ENCODE data around the gene AKNAD1.

AKNAD1 gene

DNA sequence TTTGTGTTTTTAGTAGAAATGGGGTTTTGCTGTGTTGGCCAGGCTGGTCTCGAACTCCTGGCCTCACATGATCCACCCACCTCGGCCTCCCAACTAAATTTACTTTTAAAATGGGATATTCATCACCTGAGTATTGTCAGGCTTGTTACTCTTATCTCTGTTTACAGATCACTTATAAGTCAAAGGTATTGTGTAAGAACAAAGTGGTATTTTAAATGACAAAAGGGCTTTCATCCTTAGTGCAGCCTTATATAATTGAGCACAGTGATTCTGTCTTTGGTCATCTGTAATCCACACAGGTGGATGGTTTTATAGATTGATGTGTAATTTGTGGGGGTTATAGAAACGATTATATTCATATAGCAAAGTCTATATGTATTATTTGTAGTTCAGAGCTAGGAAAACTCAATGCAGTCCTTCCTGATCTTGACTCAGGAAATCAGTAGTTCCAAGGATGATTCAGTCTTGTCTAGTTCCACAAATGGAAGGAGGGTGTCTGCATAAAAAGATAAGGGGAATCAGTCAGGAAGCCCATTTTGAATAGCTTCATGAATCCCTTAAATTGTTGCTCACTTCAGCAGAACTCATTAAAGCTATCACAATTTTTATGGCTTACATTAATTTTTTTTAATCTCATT is 75.8 kb downstream of the AKNAD1 start:
- Histone ChIP-seq H3K4me1 (ENCODE audit: control insufficient read depth, insufficient read depth, low read length) (no peaks in the 10 kb centered on the region), H3K36me3 (ENCODE audit: control insufficient read depth in 2 of 2, insufficient read depth in 1 of 2, low read length in 2 of 2) (peaks cover 3 to 79% of the 10 kb centered on the region in 2 experiments; a peak in 2 of 3 replicates), H3K27ac (ENCODE audit: extremely low read depth, low read depth, low read length) (no peak overlapping the region), H3K4me3 (ENCODE audit: low read depth, low read length) (no peak overlapping the region), H3K9me3 (ENCODE audit: control insufficient read depth, insufficient read depth, low read depth, low read length) (no peaks in the 10 kb centered on the region)
- CTCF ChIA-PET, result no interaction called here
- POLR2A ChIA-PET, result no interaction called here
- TF ChIP-seq SCRT2 (tag by site-specific recombination; IDR thresholded peaks at IDR 0.05) (no peak), ZNF488 (tag by site-specific recombination; IDR thresholded peaks at IDR 0.05) (no peak), EGR2 (tag by site-specific recombination; IDR thresholded peaks at IDR 0.05; ENCODE audit: low read depth) (no peak), ZNF354C (tag by site-specific recombination; IDR thresholded peaks at IDR 0.05; ENCODE audit: borderline replicate concordance, low read depth) (no peak), ZFP41 (tag by site-specific recombination; IDR thresholded peaks at IDR 0.05; ENCODE audit: borderline replicate concordance) (no peak), SP3 (tag by site-specific recombination; IDR thresholded peaks at IDR 0.05) (no peak), ZNF169 (tag by site-specific recombination; IDR thresholded peaks at IDR 0.05) (no peak), HIC1 (tag by site-specific recombination; IDR thresholded peaks at IDR 0.05) (no peak), ZNF391 (tag by site-specific recombination; IDR thresholded peaks at IDR 0.05; ENCODE audit: borderline replicate concordance, low read depth) (no peak)

DNA sequence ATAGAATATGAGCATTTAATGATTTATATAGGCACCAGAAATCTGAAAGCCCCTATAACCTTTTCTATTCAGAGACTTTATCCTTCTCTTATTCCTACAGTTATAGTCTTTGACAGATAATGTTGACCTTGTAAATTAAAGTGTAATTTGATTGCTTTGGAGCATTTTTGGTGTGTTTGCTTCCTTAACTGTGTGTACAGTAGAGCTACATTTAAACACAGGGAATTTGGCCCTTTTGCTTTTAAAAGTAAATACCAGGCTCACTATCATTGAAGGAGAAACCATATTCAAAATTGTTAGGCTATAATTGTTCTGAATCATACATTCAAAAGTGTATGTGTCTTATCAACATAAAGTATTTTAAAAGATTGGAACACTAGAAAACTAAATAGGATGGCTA is 77.4 kb downstream of the AKNAD1 start:
- CTCF ChIA-PET, result no interaction called here
- POLR2A ChIA-PET, result no interaction called here
- Histone ChIP-seq H3K27ac (ENCODE audit: extremely low read depth, low read depth, low read length) (no peak overlapping the region), H3K4me1 (ENCODE audit: control insufficient read depth, insufficient read depth, low read length) (no peaks in the 10 kb centered on the region), H3K9me3 (ENCODE audit: control insufficient read depth, insufficient read depth, low read depth, low read length) (no peaks in the 10 kb centered on the region), H3K36me3 (ENCODE audit: control insufficient read depth in 2 of 2, insufficient read depth in 1 of 2, low read length in 2 of 2) (peaks cover 6 to 71% of the 10 kb centered on the region in 2 experiments), H3K4me3 (ENCODE audit: low read depth, low read length) (no peak overlapping the region)
- no peak for TF ChIP-seq ZNF548 (tag by site-specific recombination; IDR thresholded peaks at IDR 0.05)
- TF ChIP-seq ZNF221 (tag by site-specific recombination; IDR thresholded peaks at IDR 0.05; ENCODE audit: borderline replicate concordance), result no peak
- TF ChIP-seq ZNF416 (tag by site-specific recombination; IDR thresholded peaks at IDR 0.05), result no peak
- TF ChIP-seq ZNF600 (tag by site-specific recombination; IDR thresholded peaks at IDR 0.05), result no peak
- TF ChIP-seq INSM2 (tag by site-specific recombination; IDR thresholded peaks at IDR 0.05), result no peak
- TF ChIP-seq ZNF561 (tag by site-specific recombination; IDR thresholded peaks at IDR 0.05; ENCODE audit: borderline replicate concordance), result no peak
- TF ChIP-seq ZNF670 (tag by site-specific recombination; IDR thresholded peaks at IDR 0.05; ENCODE audit: low read depth), result no peak

DNA sequence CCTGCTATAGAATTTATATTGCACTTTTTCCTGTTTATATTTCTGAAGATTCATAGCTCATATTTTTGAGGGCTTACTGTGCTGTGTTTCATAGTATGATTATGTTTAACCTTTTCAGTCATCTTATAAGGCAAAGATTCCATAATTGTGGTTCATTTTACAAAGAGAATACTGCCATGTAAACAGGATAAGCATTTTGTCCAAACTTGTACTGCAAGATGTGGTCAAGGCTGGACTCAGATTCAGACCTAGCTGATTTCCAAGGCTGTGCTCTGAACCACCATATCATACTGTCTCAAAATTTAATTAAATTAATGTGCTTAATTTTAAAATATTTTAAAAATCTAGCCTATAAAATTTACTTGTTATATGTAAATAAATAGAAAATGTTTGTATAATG is 79.1 kb downstream of the AKNAD1 start:
- H3K9me3 ChIP-seq (ENCODE audit: control insufficient read depth, insufficient read depth, low read depth, low read length), result no peaks in the 10 kb centered on the region
- no peak overlapping the region for H3K4me3 ChIP-seq (ENCODE audit: low read depth, low read length)
- ChIA-PET POLR2A (no interaction called here), CTCF (no interaction called here)
- H3K4me1 ChIP-seq (ENCODE audit: control insufficient read depth, insufficient read depth, low read length), result no peaks in the 10 kb centered on the region
- no peak overlapping the region for H3K27ac ChIP-seq (ENCODE audit: extremely low read depth, low read depth, low read length)
- H3K36me3 ChIP-seq (ENCODE audit: control insufficient read depth in 2 of 2, insufficient read depth in 1 of 2, low read length in 2 of 2), result peaks cover 7 to 70% of the 10 kb centered on the region in 2 experiments
- no peak for TF ChIP-seq GLI4 (tag by site-specific recombination; IDR thresholded peaks at IDR 0.05)
- TF ChIP-seq, protein P1, sequence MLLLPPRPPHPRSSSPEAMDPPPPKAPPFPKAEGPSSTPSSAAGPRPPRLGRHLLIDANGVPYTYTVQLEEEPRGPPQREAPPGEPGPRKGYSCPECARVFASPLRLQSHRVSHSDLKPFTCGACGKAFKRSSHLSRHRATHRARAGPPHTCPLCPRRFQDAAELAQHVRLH (tag by site-specific recombination; IDR thresholded peaks at IDR 0.05), result no peak
- TF ChIP-seq HOXA7 (CRISPR knock-in tag; IDR thresholded peaks at IDR 0.05; ENCODE audit: borderline replicate concordance), result no peak
- no peak for TF ChIP-seq ZNF521 (tag by site-specific recombination; IDR thresholded peaks at IDR 0.05)
- no peak for TF ChIP-seq ZNF677 (tag by site-specific recombination; IDR thresholded peaks at IDR 0.05)
- TF ChIP-seq ZFP69B (tag by site-specific recombination; IDR thresholded peaks at IDR 0.05), result no peak
- TF ChIP-seq ZNF645 (tag by site-specific recombination; IDR thresholded peaks at IDR 0.05), result no peak
